ENCODE results near the gene CCNY.

The CCNY gene

GRCh38 chr10:35364808-35365207 lies 28.5 kb downstream of the CCNY start:
- peaks cover 29% of the 10 kb centered on the region for H3K79me2 ChIP-seq (ENCODE audit: low read length)
- no peak overlapping the region for H3K4me2 ChIP-seq (ENCODE audit: low read length)
- TF ChIP-seq EZH2phosphoT487 (IDR thresholded peaks at IDR 0.05; ENCODE audit: low read depth) = no peak
- TF ChIP-seq, protein P1, sequence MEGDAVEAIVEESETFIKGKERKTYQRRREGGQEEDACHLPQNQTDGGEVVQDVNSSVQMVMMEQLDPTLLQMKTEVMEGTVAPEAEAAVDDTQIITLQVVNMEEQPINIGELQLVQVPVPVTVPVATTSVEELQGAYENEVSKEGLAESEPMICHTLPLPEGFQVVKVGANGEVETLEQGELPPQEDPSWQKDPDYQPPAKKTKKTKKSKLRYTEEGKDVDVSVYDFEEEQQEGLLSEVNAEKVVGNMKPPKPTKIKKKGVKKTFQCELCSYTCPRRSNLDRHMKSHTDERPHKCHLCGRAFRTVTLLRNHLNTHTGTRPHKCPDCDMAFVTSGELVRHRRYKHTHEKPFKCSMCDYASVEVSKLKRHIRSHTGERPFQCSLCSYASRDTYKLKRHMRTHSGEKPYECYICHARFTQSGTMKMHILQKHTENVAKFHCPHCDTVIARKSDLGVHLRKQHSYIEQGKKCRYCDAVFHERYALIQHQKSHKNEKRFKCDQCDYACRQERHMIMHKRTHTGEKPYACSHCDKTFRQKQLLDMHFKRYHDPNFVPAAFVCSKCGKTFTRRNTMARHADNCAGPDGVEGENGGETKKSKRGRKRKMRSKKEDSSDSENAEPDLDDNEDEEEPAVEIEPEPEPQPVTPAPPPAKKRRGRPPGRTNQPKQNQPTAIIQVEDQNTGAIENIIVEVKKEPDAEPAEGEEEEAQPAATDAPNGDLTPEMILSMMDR (IDR thresholded peaks at IDR 0.05; ENCODE audit: low read depth, low read length) = no peak
- no peak overlapping the region for H3K4me3 ChIP-seq (ENCODE audit: low read length)
- H3K36me3 ChIP-seq (replicated peaks; ENCODE audit: low read depth, low read length) = no peaks in the 10 kb centered on the region
- H3K9ac ChIP-seq (ENCODE audit: low read length) = no peak overlapping the region
- H3K4me1 ChIP-seq (ENCODE audit: low read length) = peaks cover 6% of the 10 kb centered on the region
- H3K27ac ChIP-seq (ENCODE audit: low read length) = no peak overlapping the region
- no peaks in the 10 kb centered on the region for H3K9me3 ChIP-seq (ENCODE audit: insufficient read depth, low read length)
- no peak overlapping the region for H2AFZ ChIP-seq (ENCODE audit: low read depth, low read length)
- H3K27me3 ChIP-seq (ENCODE audit: low read depth, low read length) = no peaks in the 10 kb centered on the region
- H4K20me1 ChIP-seq (ENCODE audit: insufficient read depth, low read length) = peaks cover 13% of the 10 kb centered on the region; the same call in 1 of the 2 replicates

GRCh38 chr10:35365994-35366393 lies 29.7 kb downstream of the CCNY start:
- peaks cover 13% of the 10 kb centered on the region; the same call in 1 of the 2 replicates for H4K20me1 ChIP-seq (ENCODE audit: insufficient read depth, low read length)
- H3K4me2 ChIP-seq (ENCODE audit: low read length) = no peak overlapping the region
- no peaks in the 10 kb centered on the region for H3K36me3 ChIP-seq (replicated peaks; ENCODE audit: low read depth, low read length)
- H3K9ac ChIP-seq (ENCODE audit: low read length) = no peak overlapping the region
- no peak for TF ChIP-seq EZH2phosphoT487 (IDR thresholded peaks at IDR 0.05; ENCODE audit: low read depth)
- TF ChIP-seq, protein P1 (IDR thresholded peaks at IDR 0.05; ENCODE audit: low read depth, low read length) = no peak
- H3K4me3 ChIP-seq (ENCODE audit: low read length) = no peak overlapping the region
- no peaks in the 10 kb centered on the region for H3K9me3 ChIP-seq (ENCODE audit: insufficient read depth, low read length)
- peaks cover 27% of the 10 kb centered on the region for H3K79me2 ChIP-seq (ENCODE audit: low read length)
- H3K27ac ChIP-seq (ENCODE audit: low read length) = no peak overlapping the region
- H3K4me1 ChIP-seq (ENCODE audit: low read length) = peaks cover 6% of the 10 kb centered on the region
- H3K27me3 ChIP-seq (ENCODE audit: low read depth, low read length) = no peaks in the 10 kb centered on the region
- no peak overlapping the region for H2AFZ ChIP-seq (ENCODE audit: low read depth, low read length)

- Histone ChIP-seq H2AFZ (ENCODE audit: low read depth, low read length) (no peak overlapping the region), H3K9ac (ENCODE audit: low read length) (no peak overlapping the region), H3K9me3 (ENCODE audit: insufficient read depth, low read length) (no peaks in the 10 kb centered on the region), H3K4me1 (ENCODE audit: low read length) (peaks cover 6% of the 10 kb centered on the region), H3K4me3 (ENCODE audit: low read length) (no peak overlapping the region), H3K36me3 (replicated peaks; ENCODE audit: low read depth, low read length) (no peaks in the 10 kb centered on the region), H3K79me2 (ENCODE audit: low read length) (peaks cover 30% of the 10 kb centered on the region), H3K4me2 (ENCODE audit: low read length) (no peak overlapping the region), H3K27ac (ENCODE audit: low read length) (no peak overlapping the region), H3K27me3 (ENCODE audit: low read depth, low read length) (no peaks in the 10 kb centered on the region), H4K20me1 (ENCODE audit: insufficient read depth, low read length) (peaks cover 19% of the 10 kb centered on the region; the same call in 1 of the 2 replicates)
- TF ChIP-seq EZH2phosphoT487 (IDR thresholded peaks at IDR 0.05; ENCODE audit: low read depth) = no peak
- TF ChIP-seq, protein P1 (IDR thresholded peaks at IDR 0.05; ENCODE audit: low read depth, low read length) = no peak
Observed at GRCh38 chr10:35367107-35367859, 31.0 kb downstream of the CCNY start.

GRCh38 chr10:35367982-35368381 lies 31.7 kb downstream of the CCNY start:
- H3K9me3 ChIP-seq (ENCODE audit: insufficient read depth, low read length) = no peaks in the 10 kb centered on the region
- H3K79me2 ChIP-seq (ENCODE audit: low read length) = peaks cover 32% of the 10 kb centered on the region
- no peak overlapping the region for H3K27ac ChIP-seq (ENCODE audit: low read length)
- H3K4me2 ChIP-seq (ENCODE audit: low read length) = no peak overlapping the region
- H3K36me3 ChIP-seq (replicated peaks; ENCODE audit: low read depth, low read length) = no peaks in the 10 kb centered on the region
- H4K20me1 ChIP-seq (ENCODE audit: insufficient read depth, low read length) = peaks cover 19% of the 10 kb centered on the region; the same call in 1 of the 2 replicates
- no peak overlapping the region for H3K9ac ChIP-seq (ENCODE audit: low read length)
- no peak overlapping the region for H2AFZ ChIP-seq (ENCODE audit: low read depth, low read length)
- peaks cover 6% of the 10 kb centered on the region for H3K4me1 ChIP-seq (ENCODE audit: low read length)
- no peak overlapping the region for H3K4me3 ChIP-seq (ENCODE audit: low read length)
- TF ChIP-seq, protein P1 (IDR thresholded peaks at IDR 0.05; ENCODE audit: low read depth, low read length) = no peak
- TF ChIP-seq EZH2phosphoT487 (IDR thresholded peaks at IDR 0.05; ENCODE audit: low read depth) = no peak
- H3K27me3 ChIP-seq (ENCODE audit: low read depth, low read length) = no peaks in the 10 kb centered on the region

Data from OCI-LY3 (cell line).